Limb (tissue), 2 donors: Measurements from ENCODE around the gene SEMA3B.
"Not testable (repeated sequence)": the region's sequence is repeated elsewhere in the genome, so short reads cannot be mapped to it uniquely, and the experiment has no call there.

Experiments used
- DNase-seq, 2 donors: peaks; one replicate each; pipeline ENCODE4 v3.0.0-alpha.2; 2016; ENCODE audit errors: extremely low spot score in 2 of 2

SEMA3B gene

GRCh38 chr3:50271314-50271936 is 2.5 kb downstream of the SEMA3B start:
- DNase-seq = no peak

GRCh38 chr3:50272538-50272910 is 3.6 kb downstream of the SEMA3B start:
- DNase-seq = not testable (repeated sequence)

- peak; percentile 70 to 93 for DNase-seq
These were observed 4.2 kb downstream of the SEMA3B start for GRCh38 chr3:50272911-50273688.

- DNase-seq = no peak
These were observed 4.7 kb downstream of the SEMA3B start for GRCh38 chr3:50273689-50274065.

GRCh38 chr3:50274371-50275104 is 5.6 kb downstream of the SEMA3B start:
- DNase-seq = peak in 1 of 2 donors; percentile 68

- DNase-seq = peak in 1 of 2 donors; percentile 51
These were observed 6.4 kb downstream of the SEMA3B start for GRCh38 chr3:50275141-50275995.

- DNase-seq = peak in 1 of 2 donors; percentile 41
These were observed 7.2 kb downstream of the SEMA3B start for GRCh38 chr3:50275996-50276761.

GRCh38 chr3:50276762-50277101 is 7.8 kb downstream of the SEMA3B start:
- no peak for DNase-seq

- DNase-seq = no peak
These were observed 9.4 kb downstream of the SEMA3B start for GRCh38 chr3:50278123-50278879.

GRCh38 chr3:50278880-50279224 is 9.9 kb downstream of the SEMA3B start, which contains the start of gene LSMEM2:
TSS of gene LSMEM2 (plus strand) at chr3:50279087. CDS start at chr3:50279114, 27 bp downstream.
- DNase-seq = no peak

GRCh38 chr3:50279255-50280016 is 10.5 kb downstream of the SEMA3B start:
- DNase-seq = no peak

- DNase-seq = not testable (repeated sequence)
These were observed 15.2 kb downstream of the SEMA3B start for GRCh38 chr3:50284121-50284520.

- no peak for DNase-seq
These were observed 17.6 kb downstream of the SEMA3B start for GRCh38 chr3:50286322-50287227.

- DNase-seq = no peak
These were observed 18.3 kb downstream of the SEMA3B start for GRCh38 chr3:50287262-50287661.

- DNase-seq = peak in 1 of 2 donors; percentile 14
These were observed 19.6 kb downstream of the SEMA3B start for GRCh38 chr3:50288387-50289007.

- DNase-seq = no peak
These were observed 20.2 kb downstream of the SEMA3B start for GRCh38 chr3:50289130-50289529.

- peak in 1 of 2 donors; percentile 28 for DNase-seq
These were observed 21.3 kb downstream of the SEMA3B start for GRCh38 chr3:50290161-50290641.
